ENCODE data around the gene FOCAD.

The FOCAD gene

GRCh38 chr9:20872340-20872977 lies 188.4 kb downstream of the FOCAD start:
- TF ChIP-seq CTCF (IDR thresholded peaks at IDR 0.05) = no peak

GRCh38 chr9:20873240-20873865 lies 189.3 kb downstream of the FOCAD start:
- no peak for TF ChIP-seq CTCF (IDR thresholded peaks at IDR 0.05)

GRCh38 chr9:20880271-20880670 lies 196.2 kb downstream of the FOCAD start:
- no peak for TF ChIP-seq CTCF (IDR thresholded peaks at IDR 0.05)

- no peak for TF ChIP-seq CTCF (IDR thresholded peaks at IDR 0.05)
Measured at GRCh38 chr9:20880675-20881074, 196.6 kb downstream of the FOCAD start.

GRCh38 chr9:20884985-20885593 lies 201.0 kb downstream of the FOCAD start:
- TF ChIP-seq CTCF (IDR thresholded peaks at IDR 0.05) = peak; percentile 70

DNA sequence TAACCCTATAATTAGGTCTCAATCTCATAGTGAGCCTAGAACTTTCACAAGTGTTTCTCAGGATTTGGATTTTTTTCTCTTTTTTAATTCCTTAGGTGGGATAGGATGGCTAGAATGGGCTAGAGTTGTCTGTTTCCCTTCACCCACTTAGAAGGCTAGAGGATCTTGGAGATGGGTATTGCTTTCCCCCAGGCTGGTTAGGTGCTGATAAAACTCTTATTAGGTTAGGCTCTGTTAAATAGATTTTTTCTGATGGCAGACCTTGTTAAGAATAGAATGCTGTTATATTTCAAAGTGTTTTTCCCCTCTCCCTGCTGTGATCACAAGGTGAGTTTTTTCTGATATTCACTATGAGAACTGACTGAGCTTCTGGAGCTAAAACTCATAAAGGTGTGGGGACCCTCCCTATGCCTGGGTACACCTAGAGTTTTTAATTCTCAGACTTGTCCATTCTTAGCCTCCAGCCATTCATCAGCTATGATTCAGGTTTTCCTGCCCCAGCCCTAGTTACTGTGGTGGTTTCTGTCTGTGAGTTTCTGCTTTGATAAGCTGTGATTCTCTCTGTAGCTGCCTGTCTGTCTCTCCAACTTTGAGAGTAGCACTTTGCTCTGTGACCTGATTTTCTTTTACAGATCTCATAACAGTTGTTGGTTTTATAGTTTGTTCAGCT lies 215.0 kb downstream of the FOCAD start:
- no peak for TF ChIP-seq CTCF (IDR thresholded peaks at IDR 0.05)

- TF ChIP-seq CTCF (IDR thresholded peaks at IDR 0.05) = no peak
Measured at GRCh38 chr9:20903212-20903611, 219.2 kb downstream of the FOCAD start.

Measured in LNCAP (cell line).